GM12874 (cell line): ENCODE measurements around the gene MAPK10.

Experiments used
- CTCF ChIP-seq: IDR thresholded peaks from 2 replicates; pipeline ENCODE4 v1.5.1; 2011; ENCODE audit warnings: low read depth, mild to moderate bottlenecking, control low read depth, low read length, moderate library complexity; ENCODE audit not compliant: insufficient read depth

MAPK10 gene

GRCh38 chr4:86329431-86329830, 30.4 kb downstream of the MAPK10 start:
- TF ChIP-seq CTCF = no peak

- TF ChIP-seq CTCF = no peak
Measured at GRCh38 chr4:86326400-86326799, 33.5 kb downstream of the MAPK10 start.

GRCh38 chr4:86319390-86319789, 40.5 kb downstream of the MAPK10 start:
- TF ChIP-seq CTCF = no peak

GRCh38 chr4:86315579-86315978, 44.3 kb downstream of the MAPK10 start:
- no peak for TF ChIP-seq CTCF

- no peak for TF ChIP-seq CTCF
Measured at GRCh38 chr4:86313656-86314055, 46.2 kb downstream of the MAPK10 start.

- TF ChIP-seq CTCF = no peak
Measured at GRCh38 chr4:86307432-86307831, 52.4 kb downstream of the MAPK10 start.

GRCh38 chr4:86306816-86307215, 53.0 kb downstream of the MAPK10 start:
- TF ChIP-seq CTCF = no peak

GRCh38 chr4:86302830-86303229, 57.0 kb downstream of the MAPK10 start:
- TF ChIP-seq CTCF = no peak
